ENCODE results near the gene WASHC4. TPM values are rescaled to one million over a fixed set of nuclear protein-coding genes. Genes with fewer than 3 reads are reported as not detected.

Gene WASHC4
- total and polyA plus RNA-seq, 2 experiments from 2014 or later, result 75.7 to 83.0 TPM

GRCh38 chr12:105204916-105205315 is 97.4 kb downstream of the WASHC4 start (continued):
- TF ChIP-seq, protein P1, sequence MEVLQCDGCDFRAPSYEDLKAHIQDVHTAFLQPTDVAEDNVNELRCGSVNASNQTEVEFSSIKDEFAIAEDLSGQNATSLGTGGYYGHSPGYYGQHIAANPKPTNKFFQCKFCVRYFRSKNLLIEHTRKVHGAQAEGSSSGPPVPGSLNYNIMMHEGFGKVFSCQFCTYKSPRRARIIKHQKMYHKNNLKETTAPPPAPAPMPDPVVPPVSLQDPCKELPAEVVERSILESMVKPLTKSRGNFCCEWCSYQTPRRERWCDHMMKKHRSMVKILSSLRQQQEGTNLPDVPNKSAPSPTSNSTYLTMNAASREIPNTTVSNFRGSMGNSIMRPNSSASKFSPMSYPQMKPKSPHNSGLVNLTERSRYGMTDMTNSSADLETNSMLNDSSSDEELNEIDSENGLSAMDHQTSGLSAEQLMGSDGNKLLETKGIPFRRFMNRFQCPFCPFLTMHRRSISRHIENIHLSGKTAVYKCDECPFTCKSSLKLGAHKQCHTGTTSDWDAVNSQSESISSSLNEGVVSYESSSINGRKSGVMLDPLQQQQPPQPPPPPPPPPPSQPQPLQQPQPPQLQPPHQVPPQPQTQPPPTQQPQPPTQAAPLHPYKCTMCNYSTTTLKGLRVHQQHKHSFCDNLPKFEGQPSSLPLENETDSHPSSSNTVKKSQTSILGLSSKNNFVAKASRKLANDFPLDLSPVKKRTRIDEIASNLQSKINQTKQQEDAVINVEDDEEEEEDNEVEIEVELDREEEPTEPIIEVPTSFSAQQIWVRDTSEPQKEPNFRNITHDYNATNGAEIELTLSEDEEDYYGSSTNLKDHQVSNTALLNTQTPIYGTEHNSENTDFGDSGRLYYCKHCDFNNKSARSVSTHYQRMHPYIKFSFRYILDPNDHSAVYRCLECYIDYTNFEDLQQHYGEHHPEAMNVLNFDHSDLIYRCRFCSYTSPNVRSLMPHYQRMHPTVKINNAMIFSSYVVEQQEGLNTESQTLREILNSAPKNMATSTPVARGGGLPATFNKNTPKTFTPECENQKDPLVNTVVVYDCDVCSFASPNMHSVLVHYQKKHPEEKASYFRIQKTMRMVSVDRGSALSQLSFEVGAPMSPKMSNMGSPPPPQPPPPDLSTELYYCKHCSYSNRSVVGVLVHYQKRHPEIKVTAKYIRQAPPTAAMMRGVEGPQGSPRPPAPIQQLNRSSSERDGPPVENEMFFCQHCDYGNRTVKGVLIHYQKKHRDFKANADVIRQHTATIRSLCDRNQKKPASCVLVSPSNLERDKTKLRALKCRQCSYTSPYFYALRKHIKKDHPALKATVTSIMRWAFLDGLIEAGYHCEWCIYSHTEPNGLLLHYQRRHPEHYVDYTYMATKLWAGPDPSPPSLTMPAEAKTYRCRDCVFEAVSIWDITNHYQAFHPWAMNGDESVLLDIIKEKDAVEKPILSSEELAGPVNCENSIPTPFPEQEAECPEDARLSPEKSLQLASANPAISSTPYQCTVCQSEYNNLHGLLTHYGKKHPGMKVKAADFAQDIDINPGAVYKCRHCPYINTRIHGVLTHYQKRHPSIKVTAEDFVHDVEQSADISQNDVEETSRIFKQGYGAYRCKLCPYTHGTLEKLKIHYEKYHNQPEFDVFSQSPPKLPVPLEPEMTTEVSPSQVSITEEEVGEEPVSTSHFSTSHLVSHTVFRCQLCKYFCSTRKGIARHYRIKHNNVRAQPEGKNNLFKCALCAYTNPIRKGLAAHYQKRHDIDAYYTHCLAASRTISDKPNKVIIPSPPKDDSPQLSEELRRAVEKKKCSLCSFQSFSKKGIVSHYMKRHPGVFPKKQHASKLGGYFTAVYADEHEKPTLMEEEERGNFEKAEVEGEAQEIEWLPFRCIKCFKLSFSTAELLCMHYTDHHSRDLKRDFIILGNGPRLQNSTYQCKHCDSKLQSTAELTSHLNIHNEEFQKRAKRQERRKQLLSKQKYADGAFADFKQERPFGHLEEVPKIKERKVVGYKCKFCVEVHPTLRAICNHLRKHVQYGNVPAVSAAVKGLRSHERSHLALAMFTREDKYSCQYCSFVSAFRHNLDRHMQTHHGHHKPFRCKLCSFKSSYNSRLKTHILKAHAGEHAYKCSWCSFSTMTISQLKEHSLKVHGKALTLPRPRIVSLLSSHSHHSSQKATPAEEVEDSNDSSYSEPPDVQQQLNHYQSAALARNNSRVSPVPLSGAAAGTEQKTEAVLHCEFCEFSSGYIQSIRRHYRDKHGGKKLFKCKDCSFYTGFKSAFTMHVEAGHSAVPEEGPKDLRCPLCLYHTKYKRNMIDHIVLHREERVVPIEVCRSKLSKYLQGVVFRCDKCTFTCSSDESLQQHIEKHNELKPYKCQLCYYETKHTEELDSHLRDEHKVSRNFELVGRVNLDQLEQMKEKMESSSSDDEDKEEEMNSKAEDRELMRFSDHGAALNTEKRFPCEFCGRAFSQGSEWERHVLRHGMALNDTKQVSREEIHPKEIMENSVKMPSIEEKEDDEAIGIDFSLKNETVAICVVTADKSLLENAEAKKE (CRISPR knock-in tag; IDR thresholded peaks at IDR 0.05), result no peak
- TF ChIP-seq JUNB (IDR thresholded peaks at IDR 0.05; ENCODE audit: unreplicated experiment), result no peak
- no peak for TF ChIP-seq POLR2AphosphoS5 (IDR thresholded peaks at IDR 0.05; ENCODE audit: low read depth)
- no peak for TF ChIP-seq ZNF331 (CRISPR knock-in tag; IDR thresholded peaks at IDR 0.05; ENCODE audit: low read depth)

- Mint-ChIP-seq H3K36me3 (ENCODE audit: low read depth) (peaks cover 27% of the 10 kb centered on the region), H3K4me1 (peaks cover 5% of the 10 kb centered on the region), H3K27ac (no peak overlapping the region), H3K9me3 (no peaks in the 10 kb centered on the region; the same call in 2 of the 3 replicates), H3K4me3 (no peak overlapping the region), H3K27me3 (ENCODE audit: insufficient read depth, low read depth, poor library complexity) (peaks cover 3% of the 10 kb centered on the region)
- H3K4me1 ChIP-seq (ENCODE audit: insufficient read depth), result no peaks in the 10 kb centered on the region
- DNase-seq (ENCODE audit: low spot score) (no peak), ATAC-seq (no peak)
- peaks cover 8% of the 10 kb centered on the region for H3K36me3 ChIP-seq (ENCODE audit: insufficient read depth)
- TF ChIP-seq, protein P2, sequence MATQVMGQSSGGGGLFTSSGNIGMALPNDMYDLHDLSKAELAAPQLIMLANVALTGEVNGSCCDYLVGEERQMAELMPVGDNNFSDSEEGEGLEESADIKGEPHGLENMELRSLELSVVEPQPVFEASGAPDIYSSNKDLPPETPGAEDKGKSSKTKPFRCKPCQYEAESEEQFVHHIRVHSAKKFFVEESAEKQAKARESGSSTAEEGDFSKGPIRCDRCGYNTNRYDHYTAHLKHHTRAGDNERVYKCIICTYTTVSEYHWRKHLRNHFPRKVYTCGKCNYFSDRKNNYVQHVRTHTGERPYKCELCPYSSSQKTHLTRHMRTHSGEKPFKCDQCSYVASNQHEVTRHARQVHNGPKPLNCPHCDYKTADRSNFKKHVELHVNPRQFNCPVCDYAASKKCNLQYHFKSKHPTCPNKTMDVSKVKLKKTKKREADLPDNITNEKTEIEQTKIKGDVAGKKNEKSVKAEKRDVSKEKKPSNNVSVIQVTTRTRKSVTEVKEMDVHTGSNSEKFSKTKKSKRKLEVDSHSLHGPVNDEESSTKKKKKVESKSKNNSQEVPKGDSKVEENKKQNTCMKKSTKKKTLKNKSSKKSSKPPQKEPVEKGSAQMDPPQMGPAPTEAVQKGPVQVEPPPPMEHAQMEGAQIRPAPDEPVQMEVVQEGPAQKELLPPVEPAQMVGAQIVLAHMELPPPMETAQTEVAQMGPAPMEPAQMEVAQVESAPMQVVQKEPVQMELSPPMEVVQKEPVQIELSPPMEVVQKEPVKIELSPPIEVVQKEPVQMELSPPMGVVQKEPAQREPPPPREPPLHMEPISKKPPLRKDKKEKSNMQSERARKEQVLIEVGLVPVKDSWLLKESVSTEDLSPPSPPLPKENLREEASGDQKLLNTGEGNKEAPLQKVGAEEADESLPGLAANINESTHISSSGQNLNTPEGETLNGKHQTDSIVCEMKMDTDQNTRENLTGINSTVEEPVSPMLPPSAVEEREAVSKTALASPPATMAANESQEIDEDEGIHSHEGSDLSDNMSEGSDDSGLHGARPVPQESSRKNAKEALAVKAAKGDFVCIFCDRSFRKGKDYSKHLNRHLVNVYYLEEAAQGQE (IDR thresholded peaks at IDR 0.05; ENCODE audit: unreplicated experiment), result peak; percentile 35
- TF ChIP-seq EZH2 (IDR thresholded peaks at IDR 0.05; ENCODE audit: low read depth, unreplicated experiment), result no peak
- no peak overlapping the region for H3K4me3 ChIP-seq
- no peaks in the 10 kb centered on the region for H3K9me2 ChIP-seq (ENCODE audit: insufficient read depth)
- no peak overlapping the region for H3K27ac ChIP-seq (ENCODE audit: low read depth)
- H3K4me2 ChIP-seq, result no peak overlapping the region
- no peak overlapping the region for H2AFZ ChIP-seq
- H3F3A ChIP-seq (replicated peaks; ENCODE audit: low read depth), result no peaks in the 10 kb centered on the region
- H4K20me1 ChIP-seq (replicated peaks; ENCODE audit: insufficient read depth), result no peaks in the 10 kb centered on the region; the same call in 1 of the 2 replicates
- H3K27me3 ChIP-seq (ENCODE audit: insufficient read depth), result no peaks in the 10 kb centered on the region
- H3K79me2 ChIP-seq (replicated peaks; ENCODE audit: insufficient read depth), result no peaks in the 10 kb centered on the region
Measured at GRCh38 chr12:105205322-105206048, 98.0 kb downstream of the WASHC4 start.

Data from GM23338 (cell line).